Karpas-422 (cell line): Measurements from ENCODE around the gene PLEKHH2. TPM values are rescaled to one million over a fixed set of nuclear protein-coding genes. Genes with fewer than 3 reads are reported as not detected.

ENCODE experiments used
- DNase-seq: peaks from one replicate; pipeline ENCODE4 v3.0.0-alpha.2; 2015
- H2AFZ ChIP-seq: fragments of 200-600 bp; sonication (generic); 2 replicates; pipeline ENCODE4 v1.6.1; 2014; ENCODE audit warnings: antibody characterized with exemption, low read length, mixed read lengths
- H3K27ac ChIP-seq: fragments of 200-600 bp; sonication (generic); 2 replicates; pipeline ENCODE4 v1.5.1; 2014; ENCODE audit warnings: mild to moderate bottlenecking, low read length, moderate library complexity
- H3K27me3 ChIP-seq: fragments of 200-600 bp; sonication (generic); 2 replicates; pipeline ENCODE4 v1.6.1; 2014; ENCODE audit warnings: low read length, mixed read lengths
- H3K36me3 ChIP-seq: fragments of 200-600 bp; sonication (generic); 2 replicates; pipeline ENCODE4 v1.6.1; 2014; ENCODE audit warnings: low read length, mixed read lengths; ENCODE audit not compliant: insufficient read depth
- H3K4me1 ChIP-seq: fragments of 200-600 bp; sonication (generic); 2 replicates; pipeline ENCODE4 v1.6.1; 2014; ENCODE audit warnings: mild to moderate bottlenecking, low read length, mixed read lengths
- H3K4me2 ChIP-seq: fragments of 200-600 bp; sonication (generic); 2 replicates; pipeline ENCODE4 v1.6.1; 2014; ENCODE audit warnings: low read length, low read depth, mild to moderate bottlenecking; ENCODE audit not compliant: poor library complexity, severe bottlenecking
- H3K4me3 ChIP-seq: fragments of 200-600 bp; sonication (generic); 2 replicates; pipeline ENCODE4 v1.5.1; 2014; ENCODE audit warnings: mild to moderate bottlenecking, antibody characterized with exemption, low read length, mixed read lengths
- H3K79me2 ChIP-seq: fragments of 200-600 bp; sonication (generic); 2 replicates; pipeline ENCODE4 v1.6.1; 2014; ENCODE audit warnings: mild to moderate bottlenecking, low read length, mixed read lengths
- H3K9ac ChIP-seq: fragments of 200-600 bp; sonication (generic); 2 replicates; pipeline ENCODE4 v1.6.0; 2014; ENCODE audit warnings: low read length
- H3K9me2 ChIP-seq: fragments of 200-600 bp; sonication (generic), shearing (Covaris generic); replicated peaks from 2 replicates; pipeline ENCODE4 v1.6.0; 2014; ENCODE audit warnings: mild to moderate bottlenecking, low read length, moderate library complexity; ENCODE audit not compliant: insufficient read depth
- H3K9me3 ChIP-seq: fragments of 300-700, 200-600 bp; sonication (generic); 2 replicates; pipeline ENCODE4 v1.6.1; 2014; ENCODE audit warnings: low read length, mixed read lengths
- H4K20me1 ChIP-seq: fragments of 200-600 bp; sonication (generic); 2 replicates; pipeline ENCODE4 v1.6.1; 2014; ENCODE audit warnings: mild to moderate bottlenecking, antibody characterized with exemption, low read length, low read depth; ENCODE audit not compliant: insufficient read depth
- total RNA-seq: library from RNA; depleted of rRNA; stranded (reverse); fragments of >200 nt; shearing (Covaris generic); gene quantifications from 2 replicates; pipeline ENCODE4 v1.2.3, GENCODE V29; 2014; ENCODE audit warnings: low replicate concordance

PLEKHH2 gene
- total RNA-seq, 1 experiment from 2014 or later = not detected

DNA sequence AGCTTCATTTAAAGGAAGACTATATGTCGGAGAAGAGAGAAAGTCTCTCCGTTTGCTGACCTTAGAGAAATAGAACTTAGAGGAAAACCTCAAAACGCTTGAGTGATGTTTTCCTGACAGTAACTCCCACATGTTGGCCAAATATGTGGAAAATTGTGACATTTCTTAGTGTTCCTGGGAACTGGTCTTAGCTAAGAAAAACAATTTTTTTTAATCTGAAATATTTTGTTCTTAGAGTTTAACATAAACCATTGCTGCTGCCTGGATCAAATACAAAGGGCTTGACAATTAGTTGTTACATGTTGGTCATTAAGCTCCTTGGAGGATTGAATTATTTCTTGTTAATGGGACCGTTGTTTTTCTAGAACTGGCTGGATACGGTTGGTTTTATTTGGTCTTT is 153.1 kb downstream of the PLEKHH2 start:
- no peaks in the 10 kb centered on the region for H3K79me2 ChIP-seq
- H2AFZ ChIP-seq = no peak overlapping the region
- no peak overlapping the region for H3K4me2 ChIP-seq
- H3K9ac ChIP-seq = no peak overlapping the region
- no peaks in the 10 kb centered on the region for H4K20me1 ChIP-seq
- H3K36me3 ChIP-seq = no peaks in the 10 kb centered on the region
- H3K4me3 ChIP-seq = no peak overlapping the region
- H3K4me1 ChIP-seq = peaks cover 7% of the 10 kb centered on the region
- H3K27ac ChIP-seq = no peak overlapping the region
- H3K27me3 ChIP-seq = no peaks in the 10 kb centered on the region
- DNase-seq = no peak
- H3K9me2 ChIP-seq = no peaks in the 10 kb centered on the region
- H3K9me3 ChIP-seq = no peaks in the 10 kb centered on the region

DNA sequence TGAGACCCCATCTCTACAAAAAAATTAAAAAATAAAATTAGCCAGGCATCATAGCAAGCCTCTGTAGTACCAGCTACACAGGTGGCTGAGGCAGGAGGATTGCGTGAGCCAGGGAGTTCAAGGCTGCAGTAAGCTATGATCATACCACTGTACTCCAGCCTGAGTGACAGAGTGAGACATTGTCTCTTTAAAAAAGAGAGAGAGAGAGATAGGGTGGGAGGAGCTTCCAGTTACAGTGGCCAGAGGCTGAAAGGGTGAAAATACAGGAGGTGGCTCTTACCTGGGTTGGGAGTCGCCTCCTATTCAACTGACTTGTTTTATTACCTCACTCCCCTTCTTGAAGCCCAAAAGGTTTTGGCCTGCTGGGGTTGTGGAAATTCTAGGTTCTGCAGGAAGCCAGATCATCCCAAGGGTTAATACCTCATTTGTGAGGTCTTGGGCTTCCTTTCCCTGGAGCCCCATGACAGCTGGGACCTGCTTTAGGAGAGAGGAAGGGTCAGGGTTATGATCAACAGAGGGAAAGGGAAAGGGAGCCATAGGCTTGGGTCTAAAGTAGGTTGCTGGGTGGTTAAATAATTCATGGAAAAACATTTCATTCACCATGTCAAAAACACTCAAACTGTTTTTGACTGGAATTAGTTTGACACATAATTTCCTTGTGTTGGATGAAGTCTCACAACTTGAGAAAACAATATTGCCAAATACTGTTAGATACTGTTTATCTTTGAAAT is 154.1 kb downstream of the PLEKHH2 start:
- H3K27ac ChIP-seq = no peak overlapping the region
- peaks cover 7% of the 10 kb centered on the region for H3K4me1 ChIP-seq
- no peaks in the 10 kb centered on the region for H3K79me2 ChIP-seq
- H3K4me3 ChIP-seq = no peak overlapping the region
- no peaks in the 10 kb centered on the region for H4K20me1 ChIP-seq
- DNase-seq = no peak
- H3K4me2 ChIP-seq = no peak overlapping the region
- H3K9me2 ChIP-seq = no peaks in the 10 kb centered on the region
- no peak overlapping the region for H3K9ac ChIP-seq
- no peaks in the 10 kb centered on the region for H3K27me3 ChIP-seq
- no peaks in the 10 kb centered on the region for H3K36me3 ChIP-seq
- H3K9me3 ChIP-seq = no peaks in the 10 kb centered on the region
- no peak overlapping the region for H2AFZ ChIP-seq

DNA sequence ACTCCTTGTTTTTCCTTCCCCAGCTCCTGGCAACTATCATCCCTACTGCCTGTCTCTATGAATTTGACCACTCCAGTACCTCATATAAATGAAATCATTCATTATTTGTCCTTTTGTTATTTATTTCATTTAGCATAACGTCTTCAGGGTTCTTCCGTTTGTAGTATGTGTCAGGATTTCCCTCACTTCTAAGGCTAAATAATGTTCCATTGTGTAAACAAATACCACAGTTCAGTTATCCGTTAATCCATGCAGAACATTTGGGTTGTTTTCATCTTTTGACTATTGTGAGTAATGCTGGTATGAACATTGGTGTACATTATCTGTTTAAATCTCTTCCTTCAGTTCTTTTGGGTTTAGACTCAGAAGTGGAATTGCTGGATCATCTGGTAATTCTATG is 155.6 kb downstream of the PLEKHH2 start:
- Histone ChIP-seq H3K27ac (no peak overlapping the region), H4K20me1 (no peaks in the 10 kb centered on the region), H3K36me3 (no peaks in the 10 kb centered on the region), H3K79me2 (no peaks in the 10 kb centered on the region), H3K4me1 (peaks cover 7% of the 10 kb centered on the region), H3K4me3 (no peak overlapping the region), H3K27me3 (no peaks in the 10 kb centered on the region), H3K9ac (no peak overlapping the region), H3K9me2 (no peaks in the 10 kb centered on the region), H3K4me2 (no peak overlapping the region), H2AFZ (no peak overlapping the region), H3K9me3 (no peaks in the 10 kb centered on the region)
- no peak for DNase-seq

DNA sequence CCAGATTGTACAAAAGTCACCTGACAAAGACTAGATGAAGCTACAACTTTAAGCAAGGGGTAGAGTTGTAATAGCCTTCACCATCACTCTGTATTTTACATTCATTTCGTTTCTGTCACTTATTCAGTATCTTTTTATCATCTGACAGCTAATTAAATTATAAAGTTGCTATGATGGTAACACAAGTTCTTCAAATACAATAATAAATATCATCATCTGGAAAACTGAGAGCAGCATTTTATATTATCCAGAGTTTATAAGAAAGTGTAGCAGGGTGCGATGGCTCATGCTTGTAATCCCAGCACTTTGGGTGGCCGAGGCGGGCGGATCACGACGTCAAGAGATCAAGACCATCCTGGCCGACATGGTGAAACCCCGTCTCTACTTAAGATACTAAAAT is 157.9 kb downstream of the PLEKHH2 start:
- Histone ChIP-seq H3K4me3 (no peak overlapping the region), H3K36me3 (no peaks in the 10 kb centered on the region), H2AFZ (no peak overlapping the region), H3K4me2 (no peak overlapping the region), H3K79me2 (no peaks in the 10 kb centered on the region), H3K9me2 (no peaks in the 10 kb centered on the region), H3K27me3 (no peaks in the 10 kb centered on the region), H3K27ac (no peak overlapping the region), H3K9ac (no peak overlapping the region), H4K20me1 (no peaks in the 10 kb centered on the region), H3K9me3 (no peaks in the 10 kb centered on the region), H3K4me1 (peaks cover 7% of the 10 kb centered on the region)
- DNase-seq = no peak

- Histone ChIP-seq H4K20me1 (no peaks in the 10 kb centered on the region), H2AFZ (no peak overlapping the region), H3K4me1 (peaks cover 7% of the 10 kb centered on the region), H3K79me2 (no peaks in the 10 kb centered on the region), H3K9me2 (no peaks in the 10 kb centered on the region), H3K9me3 (no peaks in the 10 kb centered on the region), H3K36me3 (no peaks in the 10 kb centered on the region), H3K4me2 (no peak overlapping the region), H3K4me3 (no peak overlapping the region), H3K9ac (no peak overlapping the region), H3K27me3 (no peaks in the 10 kb centered on the region), H3K27ac (no peak overlapping the region)
- DNase-seq = no peak
Observed at GRCh38 chr2:43796206-43796605, 159.1 kb downstream of the PLEKHH2 start.

DNA sequence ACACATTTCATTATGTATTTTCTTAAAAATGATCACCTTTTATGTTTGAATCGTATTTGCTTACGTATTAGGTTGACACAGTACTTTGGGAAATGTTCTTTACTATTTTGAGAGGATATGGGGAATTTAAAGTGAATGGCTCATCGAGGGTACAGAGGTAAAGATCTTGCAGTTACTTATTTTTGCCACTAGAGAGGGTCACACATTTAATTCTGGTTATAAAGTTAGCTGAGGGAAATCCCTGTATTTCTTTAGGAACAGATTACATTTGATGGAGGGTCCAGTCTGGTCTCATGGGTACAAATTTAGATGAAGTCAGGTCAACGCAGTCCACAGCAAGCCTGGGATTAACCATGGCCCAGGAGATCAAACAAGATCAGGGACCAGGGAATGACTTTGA is 161.2 kb downstream of the PLEKHH2 start:
- Histone ChIP-seq H3K27ac (no peak overlapping the region), H4K20me1 (no peaks in the 10 kb centered on the region), H3K4me3 (no peak overlapping the region), H3K36me3 (no peaks in the 10 kb centered on the region), H3K9me3 (no peaks in the 10 kb centered on the region), H2AFZ (no peak overlapping the region), H3K79me2 (no peaks in the 10 kb centered on the region), H3K4me2 (no peak overlapping the region), H3K9me2 (no peaks in the 10 kb centered on the region), H3K9ac (no peak overlapping the region), H3K4me1 (peaks cover 7% of the 10 kb centered on the region), H3K27me3 (no peaks in the 10 kb centered on the region)
- DNase-seq = no peak

DNA sequence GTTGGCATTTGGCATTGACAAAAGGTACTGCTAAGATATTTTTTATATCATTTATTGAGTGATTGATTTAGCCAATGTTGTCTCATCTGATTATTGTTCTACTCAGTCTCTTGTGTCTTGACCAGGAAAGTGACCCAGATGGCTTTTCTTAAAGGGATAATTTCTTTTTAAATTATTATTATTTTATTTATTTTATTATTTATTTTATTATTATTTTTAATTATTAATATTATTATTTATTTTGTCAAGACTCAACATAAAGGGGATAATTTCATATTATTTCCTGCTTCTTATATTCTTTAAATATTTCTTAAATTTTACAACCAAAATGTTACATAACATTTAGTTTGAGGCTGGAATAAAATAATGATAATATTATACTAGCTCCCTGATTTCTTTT is 163.8 kb downstream of the PLEKHH2 start:
- H3K27me3 ChIP-seq = no peaks in the 10 kb centered on the region
- no peak overlapping the region for H3K27ac ChIP-seq
- no peak overlapping the region for H3K9ac ChIP-seq
- DNase-seq = no peak
- no peak overlapping the region for H3K4me3 ChIP-seq
- H4K20me1 ChIP-seq = no peaks in the 10 kb centered on the region
- H3K9me2 ChIP-seq = no peaks in the 10 kb centered on the region
- no peaks in the 10 kb centered on the region for H3K4me1 ChIP-seq
- H3K4me2 ChIP-seq = no peak overlapping the region
- H2AFZ ChIP-seq = no peak overlapping the region
- no peaks in the 10 kb centered on the region for H3K36me3 ChIP-seq
- no peaks in the 10 kb centered on the region for H3K9me3 ChIP-seq
- H3K79me2 ChIP-seq = no peaks in the 10 kb centered on the region

DNA sequence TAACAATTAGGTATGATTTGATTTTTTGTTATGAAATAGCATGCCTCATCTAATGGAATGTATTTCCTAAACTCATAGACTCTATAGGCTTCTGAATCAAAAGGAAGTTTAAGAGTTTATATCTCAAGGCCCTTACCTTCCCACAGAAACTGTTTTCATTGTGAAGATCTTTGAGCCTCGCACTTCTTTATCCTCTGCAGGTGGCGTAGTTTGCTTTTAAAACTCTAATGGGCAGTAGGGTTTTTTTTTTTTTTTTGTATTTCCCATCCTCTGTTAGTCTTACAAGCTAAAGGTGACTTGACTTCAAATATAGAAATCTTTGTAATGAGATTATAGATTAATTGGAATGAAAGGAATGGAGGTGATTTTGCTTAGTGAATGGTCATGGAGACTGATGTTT is 165.1 kb downstream of the PLEKHH2 start:
- Histone ChIP-seq H3K27ac (no peak overlapping the region), H3K9me2 (no peaks in the 10 kb centered on the region), H3K79me2 (no peaks in the 10 kb centered on the region), H3K4me2 (no peak overlapping the region), H3K27me3 (no peaks in the 10 kb centered on the region), H3K4me3 (no peak overlapping the region), H3K9ac (no peak overlapping the region), H3K36me3 (no peaks in the 10 kb centered on the region), H4K20me1 (no peaks in the 10 kb centered on the region), H3K9me3 (no peaks in the 10 kb centered on the region), H2AFZ (no peak overlapping the region), H3K4me1 (no peaks in the 10 kb centered on the region)
- DNase-seq = no peak
